HG03045 (cell line): Measurements from ENCODE around the gene UBE2G2.

Source experiments
- ATAC-seq: cut with Tn5 transposase; IDR thresholded peaks from one replicate; pipeline ENCODE4 v1.9.1; 2021; ENCODE audit warnings: mild to moderate bottlenecking, moderate library complexity; ENCODE audit not compliant: unreplicated experiment

Gene UBE2G2

GRCh38 chr21:44732956-44733355, 68.7 kb downstream of the UBE2G2 start:
- ATAC-seq: no peak

DNA sequence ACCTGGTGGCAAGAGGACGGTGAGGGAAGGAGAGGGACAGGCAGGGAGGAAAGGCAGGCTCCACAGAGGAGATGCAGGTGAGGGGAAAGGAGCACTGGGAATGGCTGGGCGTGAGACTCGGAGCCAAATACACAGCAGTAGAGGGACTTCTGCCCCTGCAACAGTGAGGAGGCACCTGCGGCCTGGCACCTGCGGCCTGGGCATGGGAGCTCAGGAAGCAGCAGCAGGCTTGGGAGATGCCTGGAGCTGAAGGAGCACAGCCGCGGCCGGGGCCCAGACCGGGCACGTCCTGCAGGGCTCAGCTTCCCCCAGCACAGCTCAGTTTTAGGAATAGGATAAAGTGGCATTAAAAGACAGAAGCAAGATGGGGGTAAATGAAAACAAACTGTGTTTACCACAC, 69.4 kb downstream of the UBE2G2 start:
- ATAC-seq: no peak

DNA sequence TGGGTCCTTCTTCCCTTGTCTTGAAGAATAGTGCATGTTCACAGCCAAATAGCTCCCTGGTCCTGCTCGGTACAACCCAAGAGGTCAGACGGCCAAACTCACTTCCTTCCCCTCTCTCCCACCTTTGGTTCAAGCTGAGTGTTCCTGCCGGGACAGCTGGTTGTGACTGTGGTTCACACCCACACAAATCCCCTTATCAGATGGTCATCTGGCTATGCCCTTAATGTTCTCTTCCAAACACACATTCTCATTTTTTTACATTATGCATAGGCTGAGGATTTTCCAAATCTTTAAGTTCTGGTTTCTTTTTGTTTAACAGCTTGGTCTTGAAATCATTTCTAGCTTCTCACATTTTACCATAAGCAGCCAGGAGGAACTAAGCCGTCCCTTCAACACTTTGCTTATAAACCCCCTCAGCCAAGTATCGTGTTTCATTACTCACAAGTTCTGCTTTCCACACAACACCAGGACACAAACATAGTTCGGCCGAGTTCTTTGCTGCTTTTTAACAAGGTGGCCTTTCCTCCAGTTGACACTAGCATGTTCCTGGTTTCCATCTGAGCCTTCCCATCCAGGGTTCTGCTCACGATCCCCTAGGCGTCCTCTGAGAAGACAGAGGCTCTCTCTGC, 70.6 kb downstream of the UBE2G2 start:
- ATAC-seq: no peak

- ATAC-seq: no peak
Measured at GRCh38 chr21:44730028-44730395, 71.6 kb downstream of the UBE2G2 start.

DNA sequence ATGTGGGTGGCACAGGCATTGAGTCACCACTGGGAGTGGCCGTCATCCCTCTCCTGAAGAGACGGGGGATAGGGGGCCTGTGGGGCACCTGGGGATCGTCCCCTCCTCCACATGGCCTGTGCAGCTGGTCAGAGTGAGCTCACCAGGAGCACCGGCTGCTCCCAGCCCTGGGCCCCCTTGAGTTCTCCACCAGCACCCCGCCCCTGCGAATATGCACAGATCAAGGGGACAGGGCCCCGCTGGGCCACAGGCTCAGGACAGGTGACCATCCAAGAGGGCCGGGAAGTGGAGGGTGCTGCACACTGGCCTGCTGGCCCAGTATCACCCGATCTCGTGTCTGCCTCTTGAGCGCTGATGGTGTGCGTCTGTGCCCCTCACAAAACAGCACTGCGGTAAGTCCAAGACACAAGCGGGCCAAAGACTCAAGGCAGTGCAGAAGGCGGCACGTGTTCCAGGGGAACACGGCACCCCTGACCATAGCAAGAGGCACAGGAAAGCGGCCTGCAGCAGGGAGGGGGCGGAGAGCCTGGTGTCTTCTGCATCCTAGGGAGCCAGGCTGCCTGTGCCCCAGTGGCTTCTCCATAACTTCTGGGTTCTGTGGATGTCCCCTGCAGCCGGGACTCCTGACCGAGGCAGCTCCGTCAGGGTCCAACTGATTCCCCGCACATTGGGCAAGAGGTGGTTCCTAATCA, 72.1 kb downstream of the UBE2G2 start:
- ATAC-seq: no peak

DNA sequence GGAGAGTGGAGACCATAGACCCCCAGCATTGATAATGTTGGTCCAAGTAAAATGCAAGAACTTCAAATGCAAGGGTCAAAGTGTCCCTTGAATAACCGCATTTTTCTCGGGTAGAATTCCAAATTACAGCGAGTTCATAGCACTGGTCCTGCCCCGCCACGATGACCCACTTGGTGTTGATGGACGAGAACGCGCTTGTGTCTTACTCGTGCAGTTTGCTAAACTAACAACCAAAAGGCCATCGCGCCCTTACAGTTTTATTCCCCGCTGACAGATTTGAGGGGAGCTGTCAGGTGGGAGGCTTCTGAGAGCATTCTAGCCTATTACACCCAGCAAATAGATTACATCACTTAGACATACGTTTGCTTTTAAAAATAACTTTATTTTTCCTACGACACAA, 72.9 kb downstream of the UBE2G2 start:
- no peak for ATAC-seq

DNA sequence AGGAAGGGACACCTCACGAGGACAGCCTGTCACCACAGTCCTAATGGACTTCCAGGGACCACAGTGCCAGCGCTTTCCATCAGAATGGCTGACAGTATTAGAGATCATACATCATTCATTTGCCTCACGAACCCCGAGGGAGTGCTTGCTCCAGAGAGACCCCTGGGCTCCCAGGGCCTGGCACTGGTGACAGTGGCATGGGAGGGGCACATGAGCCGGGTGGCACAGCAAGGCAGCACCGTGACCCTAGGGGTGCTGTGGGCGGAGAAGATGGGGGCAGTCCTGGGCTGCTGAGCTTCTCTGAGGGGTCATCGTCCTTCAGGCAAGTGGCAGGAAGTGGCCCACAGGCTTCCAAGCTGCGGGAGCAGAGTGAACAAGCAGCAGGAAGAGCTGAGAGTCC, 73.9 kb downstream of the UBE2G2 start:
- ATAC-seq: no peak

- ATAC-seq: no peak
Measured at GRCh38 chr21:44727321-44727720, 74.3 kb downstream of the UBE2G2 start.

DNA sequence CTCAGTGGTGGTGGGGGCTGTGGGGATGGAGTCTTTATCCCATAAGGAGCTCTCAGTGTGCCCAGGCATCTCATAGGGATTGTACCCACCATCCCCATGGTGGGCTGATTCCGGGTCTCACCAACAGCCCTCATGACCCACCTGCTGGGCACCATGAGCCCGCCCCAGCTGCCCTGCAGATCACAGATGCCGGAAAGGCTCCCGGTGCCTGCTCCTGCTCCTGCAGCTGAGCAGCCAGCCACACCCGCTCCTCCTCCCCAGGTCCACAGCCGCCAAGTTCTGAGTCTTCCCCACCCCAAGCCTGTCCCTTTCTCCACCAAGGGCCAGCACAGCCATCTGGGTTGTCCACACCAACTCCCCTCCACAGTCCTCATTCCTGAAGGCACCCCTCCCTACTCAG, 74.8 kb downstream of the UBE2G2 start:
- no peak for ATAC-seq

- no peak for ATAC-seq
Measured at GRCh38 chr21:44724926-44725325, 76.7 kb downstream of the UBE2G2 start.

GRCh38 chr21:44724196-44724595, 77.4 kb downstream of the UBE2G2 start:
- ATAC-seq: no peak

GRCh38 chr21:44723177-44724131, 78.2 kb downstream of the UBE2G2 start:
- no peak for ATAC-seq

DNA sequence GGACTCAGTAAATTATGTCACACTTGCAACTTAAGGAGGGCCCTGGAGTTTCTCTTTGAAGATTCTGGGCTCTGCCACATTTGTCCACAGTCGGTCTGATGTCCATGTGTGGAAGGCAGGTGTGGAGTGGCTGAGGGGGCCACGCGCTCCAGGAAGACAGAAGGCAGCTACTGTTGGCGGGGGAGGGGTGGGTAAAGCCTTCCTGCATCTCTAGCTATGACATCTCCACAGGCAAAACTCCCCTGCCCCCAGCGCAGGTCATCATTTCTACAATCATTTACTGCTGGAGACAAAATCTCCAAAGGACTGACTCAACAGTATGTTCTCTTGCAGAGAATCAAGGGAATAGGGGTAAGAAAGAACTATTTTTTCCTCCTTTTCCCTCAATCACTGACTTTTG, 78.9 kb downstream of the UBE2G2 start:
- ATAC-seq: no peak

DNA sequence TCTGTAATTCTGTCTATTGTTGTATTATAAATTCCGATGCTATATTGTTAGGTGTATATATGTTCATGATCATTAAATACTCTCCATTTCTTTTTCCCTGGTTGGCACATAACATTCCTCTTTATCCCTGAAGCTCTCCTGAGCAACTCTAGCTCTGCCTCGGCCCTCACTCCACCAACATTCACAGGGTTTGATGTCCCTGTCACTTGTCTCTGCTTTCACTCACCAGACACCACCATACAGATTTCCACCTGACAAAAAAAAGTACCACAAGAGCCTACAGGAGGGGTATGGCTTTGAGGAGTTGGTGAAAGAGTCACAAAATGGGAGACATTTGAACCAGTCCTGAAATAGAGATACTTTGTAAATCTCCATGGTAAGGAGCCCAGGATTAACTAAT, 81.5 kb downstream of the UBE2G2 start:
- no peak for ATAC-seq
